GM23338 (cell line): ENCODE data around the gene MCC.
A peak's percentile ranks its signal among the peaks of the same experiment; 100 is the strongest.

ENCODE experiments used
- CREB1 ChIP-seq: fragments of 250-450 bp; sonication (Bioruptor Pico); IDR thresholded peaks from 2 replicates; pipeline ENCODE4 v1.5.0; 2020; ENCODE audit warnings: low read depth, mild to moderate bottlenecking, moderate library complexity
- EZH2 ChIP-seq: fragments of 200-600 bp; sonication (generic); IDR thresholded peaks from one replicate; pipeline ENCODE4 v1.8.0; 2017; ENCODE audit warnings: antibody characterized with exemption, mild to moderate bottlenecking, low read depth; ENCODE audit not compliant: unreplicated experiment
- EZH2phosphoT487 ChIP-seq: fragments of 200-600 bp; sonication (generic); IDR thresholded peaks from one replicate; pipeline ENCODE4 v1.8.1; 2018; ENCODE audit warnings: antibody characterized with exemption; ENCODE audit not compliant: unreplicated experiment
- JUNB ChIP-seq: IDR thresholded peaks from one replicate; pipeline ENCODE4 v1.6.1; 2016; ENCODE audit warnings: antibody characterized with exemption; ENCODE audit not compliant: unreplicated experiment
- POLR2AphosphoS5 ChIP-seq: IDR thresholded peaks from 2 replicates; pipeline ENCODE4 v1.6.1; 2016; ENCODE audit warnings: antibody characterized with exemption, low read depth
- ZNF114 ChIP-seq: fragments of 250-450 bp; sonication (Bioruptor Pico); IDR thresholded peaks from 2 replicates; pipeline ENCODE4 v1.5.0; 2020; ENCODE audit warnings: mild to moderate bottlenecking, moderate library complexity
- TF ChIP-seq, protein P1 (sequence below), 2 experiments: fragments of 200-600 bp in 1 of 2; sonication (generic) in 1 of 2; conservative IDR thresholded peaks; 2 replicates each; pipeline versions ENCODE4 v1.5.1 to v1.6.1; 2016 to 2017; ENCODE audit warnings: antibody characterized with exemption in 2 of 2, low read depth in 2 of 2, mild to moderate bottlenecking in 2 of 2, moderate library complexity in 1 of 2
- TF ChIP-seq, protein P2 (sequence below): IDR thresholded peaks from 2 replicates; pipeline ENCODE4 v1.6.1; 2016; ENCODE audit warnings: antibody characterized with exemption
- TF ChIP-seq, protein P3 (sequence below): IDR thresholded peaks from one replicate; pipeline ENCODE4 v1.6.1; 2018; ENCODE audit warnings: antibody characterized with exemption; ENCODE audit not compliant: unreplicated experiment

DNA sequence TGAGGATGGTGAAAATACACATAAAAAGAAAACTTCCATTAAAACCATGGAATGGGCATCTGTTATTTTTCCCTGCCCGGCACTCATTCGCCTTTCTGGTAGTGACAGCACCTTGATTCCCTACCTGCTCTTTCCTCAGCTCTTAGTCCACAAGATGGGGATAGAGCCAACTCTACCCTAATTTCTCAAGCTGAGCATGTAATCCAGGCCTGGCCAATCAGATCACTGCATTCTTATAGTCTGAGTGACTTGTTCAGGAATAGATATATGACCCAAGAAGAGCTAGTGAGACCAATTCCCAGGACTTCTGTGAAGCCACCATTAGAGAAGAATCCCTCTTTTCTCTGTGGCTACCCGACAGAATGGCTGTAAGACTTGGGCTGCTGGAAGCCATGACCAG is 111.6 kb downstream of the MCC start:
- no peak for TF ChIP-seq POLR2AphosphoS5
- TF ChIP-seq, protein P1, sequence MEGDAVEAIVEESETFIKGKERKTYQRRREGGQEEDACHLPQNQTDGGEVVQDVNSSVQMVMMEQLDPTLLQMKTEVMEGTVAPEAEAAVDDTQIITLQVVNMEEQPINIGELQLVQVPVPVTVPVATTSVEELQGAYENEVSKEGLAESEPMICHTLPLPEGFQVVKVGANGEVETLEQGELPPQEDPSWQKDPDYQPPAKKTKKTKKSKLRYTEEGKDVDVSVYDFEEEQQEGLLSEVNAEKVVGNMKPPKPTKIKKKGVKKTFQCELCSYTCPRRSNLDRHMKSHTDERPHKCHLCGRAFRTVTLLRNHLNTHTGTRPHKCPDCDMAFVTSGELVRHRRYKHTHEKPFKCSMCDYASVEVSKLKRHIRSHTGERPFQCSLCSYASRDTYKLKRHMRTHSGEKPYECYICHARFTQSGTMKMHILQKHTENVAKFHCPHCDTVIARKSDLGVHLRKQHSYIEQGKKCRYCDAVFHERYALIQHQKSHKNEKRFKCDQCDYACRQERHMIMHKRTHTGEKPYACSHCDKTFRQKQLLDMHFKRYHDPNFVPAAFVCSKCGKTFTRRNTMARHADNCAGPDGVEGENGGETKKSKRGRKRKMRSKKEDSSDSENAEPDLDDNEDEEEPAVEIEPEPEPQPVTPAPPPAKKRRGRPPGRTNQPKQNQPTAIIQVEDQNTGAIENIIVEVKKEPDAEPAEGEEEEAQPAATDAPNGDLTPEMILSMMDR (conservative IDR thresholded peaks at IDR 0.05; ENCODE audit: low read depth in 2 of 2) = peak in 1 of 2 experiments; percentile 47; a peak in 2 of 4 replicates
- TF ChIP-seq EZH2 = no peak
- no peak for TF ChIP-seq EZH2phosphoT487
- TF ChIP-seq, protein P2, sequence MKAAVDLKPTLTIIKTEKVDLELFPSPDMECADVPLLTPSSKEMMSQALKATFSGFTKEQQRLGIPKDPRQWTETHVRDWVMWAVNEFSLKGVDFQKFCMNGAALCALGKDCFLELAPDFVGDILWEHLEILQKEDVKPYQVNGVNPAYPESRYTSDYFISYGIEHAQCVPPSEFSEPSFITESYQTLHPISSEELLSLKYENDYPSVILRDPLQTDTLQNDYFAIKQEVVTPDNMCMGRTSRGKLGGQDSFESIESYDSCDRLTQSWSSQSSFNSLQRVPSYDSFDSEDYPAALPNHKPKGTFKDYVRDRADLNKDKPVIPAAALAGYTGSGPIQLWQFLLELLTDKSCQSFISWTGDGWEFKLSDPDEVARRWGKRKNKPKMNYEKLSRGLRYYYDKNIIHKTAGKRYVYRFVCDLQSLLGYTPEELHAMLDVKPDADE = no peak
- TF ChIP-seq, protein P3, sequence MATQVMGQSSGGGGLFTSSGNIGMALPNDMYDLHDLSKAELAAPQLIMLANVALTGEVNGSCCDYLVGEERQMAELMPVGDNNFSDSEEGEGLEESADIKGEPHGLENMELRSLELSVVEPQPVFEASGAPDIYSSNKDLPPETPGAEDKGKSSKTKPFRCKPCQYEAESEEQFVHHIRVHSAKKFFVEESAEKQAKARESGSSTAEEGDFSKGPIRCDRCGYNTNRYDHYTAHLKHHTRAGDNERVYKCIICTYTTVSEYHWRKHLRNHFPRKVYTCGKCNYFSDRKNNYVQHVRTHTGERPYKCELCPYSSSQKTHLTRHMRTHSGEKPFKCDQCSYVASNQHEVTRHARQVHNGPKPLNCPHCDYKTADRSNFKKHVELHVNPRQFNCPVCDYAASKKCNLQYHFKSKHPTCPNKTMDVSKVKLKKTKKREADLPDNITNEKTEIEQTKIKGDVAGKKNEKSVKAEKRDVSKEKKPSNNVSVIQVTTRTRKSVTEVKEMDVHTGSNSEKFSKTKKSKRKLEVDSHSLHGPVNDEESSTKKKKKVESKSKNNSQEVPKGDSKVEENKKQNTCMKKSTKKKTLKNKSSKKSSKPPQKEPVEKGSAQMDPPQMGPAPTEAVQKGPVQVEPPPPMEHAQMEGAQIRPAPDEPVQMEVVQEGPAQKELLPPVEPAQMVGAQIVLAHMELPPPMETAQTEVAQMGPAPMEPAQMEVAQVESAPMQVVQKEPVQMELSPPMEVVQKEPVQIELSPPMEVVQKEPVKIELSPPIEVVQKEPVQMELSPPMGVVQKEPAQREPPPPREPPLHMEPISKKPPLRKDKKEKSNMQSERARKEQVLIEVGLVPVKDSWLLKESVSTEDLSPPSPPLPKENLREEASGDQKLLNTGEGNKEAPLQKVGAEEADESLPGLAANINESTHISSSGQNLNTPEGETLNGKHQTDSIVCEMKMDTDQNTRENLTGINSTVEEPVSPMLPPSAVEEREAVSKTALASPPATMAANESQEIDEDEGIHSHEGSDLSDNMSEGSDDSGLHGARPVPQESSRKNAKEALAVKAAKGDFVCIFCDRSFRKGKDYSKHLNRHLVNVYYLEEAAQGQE = no peak
- TF ChIP-seq JUNB = no peak
- no peak for TF ChIP-seq CREB1 (CRISPR knock-in tag)
- no peak for TF ChIP-seq ZNF114 (CRISPR knock-in tag)
